Measurements from ENCODE around the gene SH3TC2. TPM values are rescaled to one million over a fixed set of nuclear protein-coding genes. Genes with fewer than 3 reads are reported as not detected.
A peak's percentile ranks its signal among the peaks of the same experiment; 100 is the strongest.

The SH3TC2 gene
- total RNA-seq, 1 experiment from 2014 or later = 32.0 TPM

- Histone ChIP-seq H3K36me3 (ENCODE audit: low read depth, low read length) (peaks cover 16% of the 10 kb centered on the region), H4K20me1 (ENCODE audit: low read length) (no peaks in the 10 kb centered on the region), H2AFZ (ENCODE audit: low read length) (no peak overlapping the region), H3K9me3 (ENCODE audit: low read length) (peaks cover 4% of the 10 kb centered on the region; the same call in 1 of the 2 replicates), H3K4me3 (ENCODE audit: low read length) (no peak overlapping the region), H3K4me2 (ENCODE audit: low read length) (no peak overlapping the region), H3K27ac (ENCODE audit: low read length) (no peak overlapping the region), H3K9ac (ENCODE audit: low read length) (no peak overlapping the region), H3K27me3 (ENCODE audit: low read length) (no peaks in the 10 kb centered on the region), H3K79me2 (ENCODE audit: low read length) (peaks cover 20% of the 10 kb centered on the region), H3F3A (ENCODE audit: low read length, unreplicated experiment) (peaks cover 13% of the 10 kb centered on the region), H3K9me2 (replicated peaks; ENCODE audit: low read length) (no peaks in the 10 kb centered on the region), H3K4me1 (ENCODE audit: insufficient read depth, low read length) (peaks cover 50% of the 10 kb centered on the region)
- no peak for ATAC-seq
- TF ChIP-seq EZH2phosphoT487 (IDR thresholded peaks at IDR 0.05; ENCODE audit: borderline replicate concordance, low read length) (no peak), EZH2 (IDR thresholded peaks at IDR 0.05; ENCODE audit: low read length, unreplicated experiment) (no peak), CTCF (conservative IDR thresholded peaks at IDR 0.05; ENCODE audit: low read depth, low read length) (no peak)
- no TSS peak for BruUV-seq (replicated peaks)
- ChIA-PET CTCF (interaction anchor here (0.6 to 1.7 kb wide), 2 partner anchors 60 to 397 kb away, joined by 3 to 38 read pairs; no protein-coding TSS in a partner anchor), POLR2A (ENCODE audit: unreplicated experiment) (no interaction called here)
- no peak for DNase-seq
- intact Hi-C loops (cut with micrococcal nuclease) = loop anchor here (5.0 kb wide), 1 partner anchor 213 kb away; no protein-coding TSS in a partner anchor
Measured at GRCh38 chr5:149054416-149054815, 8.4 kb downstream of the SH3TC2 start.

- H3K4me1 ChIP-seq (ENCODE audit: insufficient read depth, low read length) = peaks cover 54% of the 10 kb centered on the region
- peak overlapping the region; percentile 3; the same call in 1 of the 2 replicates for H3K4me3 ChIP-seq (ENCODE audit: low read length)
- no peaks in the 10 kb centered on the region for H3K27me3 ChIP-seq (ENCODE audit: low read length)
- peak overlapping the region; percentile 65 for H3K27ac ChIP-seq (ENCODE audit: low read length)
- H3K9ac ChIP-seq (ENCODE audit: low read length) = peak overlapping the region; percentile 1; the same call in 1 of the 2 replicates
- ATAC-seq = peak; percentile 93
- TF ChIP-seq EZH2 (IDR thresholded peaks at IDR 0.05; ENCODE audit: low read length, unreplicated experiment) (no peak), EZH2phosphoT487 (IDR thresholded peaks at IDR 0.05; ENCODE audit: borderline replicate concordance, low read length) (no peak), CTCF (conservative IDR thresholded peaks at IDR 0.05; ENCODE audit: low read depth, low read length) (peak; percentile 25; the same call in 1 of the 2 replicates)
- peak overlapping the region; percentile 61 for H3K4me2 ChIP-seq (ENCODE audit: low read length)
- no peaks in the 10 kb centered on the region for H4K20me1 ChIP-seq (ENCODE audit: low read length)
- no peaks in the 10 kb centered on the region for H3K9me2 ChIP-seq (replicated peaks; ENCODE audit: low read length)
- H2AFZ ChIP-seq (ENCODE audit: low read length) = 0 out of 2 replicates have a peak overlapping the region, but pooled peaks have one; percentile 2
- peak; percentile 99 for DNase-seq
- H3F3A ChIP-seq (ENCODE audit: low read length, unreplicated experiment) = peaks cover 13% of the 10 kb centered on the region
- H3K36me3 ChIP-seq (ENCODE audit: low read depth, low read length) = peaks cover 12% of the 10 kb centered on the region
- POLR2A ChIA-PET (ENCODE audit: unreplicated experiment) = interaction anchor here (0.5 to 1.0 kb wide), 16 partner anchors 10 to 1365 kb away, joined by 3 to 9 read pairs (median 4); partner anchors contain the start of gene SH3TC2
- intact Hi-C loops (cut with micrococcal nuclease) = loop anchor here (1.0 to 5.0 kb wide), 5 partner anchors 9 to 320 kb away; no protein-coding TSS in a partner anchor
- H3K9me3 ChIP-seq (ENCODE audit: low read length) = peaks cover under 1% of the 10 kb centered on the region; the same call in 1 of the 2 replicates
- CTCF ChIA-PET = interaction anchor here (0.7 to 1.7 kb wide), 11 partner anchors 17 to 322 kb away, joined by 3 to 38 read pairs (median 5); no protein-coding TSS in a partner anchor
- BruUV-seq (replicated peaks) = TSS peak; percentile 98
- H3K79me2 ChIP-seq (ENCODE audit: low read length) = peaks cover 12% of the 10 kb centered on the region
Measured at GRCh38 chr5:149053072-149053695, 9.7 kb downstream of the SH3TC2 start.
